Measurements from ENCODE around the gene ZNF32.

ZNF32 gene, protein sequence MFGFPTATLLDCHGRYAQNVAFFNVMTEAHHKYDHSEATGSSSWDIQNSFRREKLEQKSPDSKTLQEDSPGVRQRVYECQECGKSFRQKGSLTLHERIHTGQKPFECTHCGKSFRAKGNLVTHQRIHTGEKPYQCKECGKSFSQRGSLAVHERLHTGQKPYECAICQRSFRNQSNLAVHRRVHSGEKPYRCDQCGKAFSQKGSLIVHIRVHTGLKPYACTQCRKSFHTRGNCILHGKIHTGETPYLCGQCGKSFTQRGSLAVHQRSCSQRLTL

DNA sequence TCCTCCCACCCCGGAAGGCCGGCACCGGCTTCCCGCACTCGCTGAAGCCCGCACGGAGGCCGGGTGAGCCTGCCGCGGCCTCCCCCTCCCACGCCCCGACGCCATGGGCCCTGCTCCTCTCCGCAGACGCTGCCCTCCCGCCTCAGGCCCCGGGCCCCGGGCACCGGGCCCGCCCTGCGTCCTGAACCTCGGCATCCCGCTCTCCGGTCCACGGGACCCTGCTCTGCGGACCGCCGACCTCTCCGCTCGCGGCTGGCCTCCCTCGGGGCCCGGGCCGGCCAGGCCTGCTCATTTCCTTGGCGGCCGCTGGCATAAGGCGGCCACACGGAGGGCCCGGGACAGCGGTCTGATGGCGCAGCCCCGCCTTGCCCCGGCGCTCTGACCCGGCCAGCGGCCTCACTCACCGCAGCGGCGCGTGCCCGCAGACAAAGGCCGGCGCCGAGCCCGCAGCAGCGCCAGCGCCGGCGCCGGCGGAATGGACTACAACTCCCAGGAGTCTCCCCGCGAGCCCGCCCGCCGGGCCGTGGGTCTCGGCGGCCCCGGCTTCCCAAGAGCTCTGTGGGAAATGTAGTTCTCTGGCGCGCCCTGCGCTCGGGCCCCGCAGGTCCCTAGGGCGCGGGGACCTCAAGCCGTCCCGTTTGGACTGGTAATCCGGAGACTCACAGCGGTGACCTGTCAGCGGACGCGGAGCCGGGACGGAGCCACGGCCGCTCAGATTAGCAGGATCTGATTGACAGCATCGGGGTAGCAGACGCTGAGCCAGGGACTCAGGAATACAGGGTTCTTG, at the start of gene ZNF32:
TSS of gene ZNF32 (minus strand) at position 484 of the 787 bp plus-strand sequence. CDS start 2,748 bp downstream, outside the sequence.
- peak; percentile 95 for DNase-seq (ENCODE audit: low read depth, low spot score)

DNA sequence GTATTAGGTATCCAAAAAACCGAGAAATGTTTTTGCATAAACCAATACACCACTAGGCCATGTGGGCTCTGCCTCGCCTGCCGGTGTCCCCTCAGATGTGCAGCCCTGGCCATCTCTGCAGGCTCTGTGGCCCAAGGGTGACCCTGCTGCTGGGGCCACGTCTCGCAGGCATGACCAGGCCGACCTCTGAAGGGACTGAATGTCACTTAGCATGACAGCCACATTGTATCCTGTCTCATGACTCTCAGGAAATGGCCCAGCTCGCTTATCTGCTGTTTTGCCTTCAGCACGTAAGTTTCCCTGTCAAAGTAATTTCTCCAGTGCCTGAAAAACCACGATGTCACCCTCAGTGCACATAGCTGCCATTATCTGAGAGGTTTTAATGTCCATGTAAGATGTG, 49.5 kb upstream of the ZNF32 start:
- no peak for DNase-seq (ENCODE audit: low read depth, low spot score)

DNA sequence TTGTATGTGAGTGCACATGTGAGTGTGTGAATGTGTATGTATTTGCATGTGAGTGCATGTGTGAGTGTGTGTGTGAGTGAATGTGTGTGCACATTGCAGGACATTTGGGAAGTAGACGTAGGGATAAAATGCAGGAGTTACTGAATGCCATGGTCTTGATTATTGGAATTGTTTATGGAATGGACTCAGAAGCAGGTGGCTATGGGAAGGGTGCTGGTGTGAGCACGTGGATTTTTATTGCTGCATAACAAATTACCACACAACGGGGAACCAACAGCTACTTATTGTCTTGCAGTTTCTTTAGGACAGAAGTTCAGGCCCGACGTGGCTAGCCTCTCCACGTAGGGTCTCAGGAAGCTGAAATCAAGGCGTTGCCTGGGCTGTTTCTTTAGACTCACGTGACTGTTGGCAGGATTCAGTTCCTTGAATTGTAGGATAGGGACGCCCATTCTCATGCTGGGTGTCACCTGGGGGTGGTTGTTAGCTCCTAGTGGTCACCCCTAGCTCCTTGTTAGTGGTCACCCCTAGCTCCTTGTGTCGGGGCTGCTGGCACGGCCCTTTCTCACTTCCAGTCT, 48.3 kb upstream of the ZNF32 start:
- no peak for DNase-seq (ENCODE audit: low read depth, low spot score)

DNA sequence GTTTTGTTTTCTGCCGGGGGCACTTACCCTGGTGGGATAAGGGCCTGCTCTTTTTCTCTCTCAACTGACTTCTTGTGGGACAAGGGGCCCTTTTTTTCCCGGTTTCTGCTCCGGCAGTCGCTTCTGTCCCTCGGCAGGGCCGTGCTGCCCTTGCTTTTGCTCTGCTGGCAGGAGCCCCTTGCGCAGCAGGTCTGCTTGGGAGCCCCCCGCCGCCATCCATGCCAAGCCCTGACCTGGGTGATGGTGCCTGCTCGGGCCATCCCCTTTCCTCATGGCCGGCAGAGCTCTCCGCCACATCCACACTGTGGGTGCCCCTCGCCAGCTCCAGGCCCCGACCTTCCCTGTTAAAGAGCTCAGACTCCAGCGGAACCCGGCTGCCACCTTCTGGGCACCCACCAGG, 47.0 kb upstream of the ZNF32 start:
- DNase-seq (ENCODE audit: low read depth, low spot score), result no peak

DNA sequence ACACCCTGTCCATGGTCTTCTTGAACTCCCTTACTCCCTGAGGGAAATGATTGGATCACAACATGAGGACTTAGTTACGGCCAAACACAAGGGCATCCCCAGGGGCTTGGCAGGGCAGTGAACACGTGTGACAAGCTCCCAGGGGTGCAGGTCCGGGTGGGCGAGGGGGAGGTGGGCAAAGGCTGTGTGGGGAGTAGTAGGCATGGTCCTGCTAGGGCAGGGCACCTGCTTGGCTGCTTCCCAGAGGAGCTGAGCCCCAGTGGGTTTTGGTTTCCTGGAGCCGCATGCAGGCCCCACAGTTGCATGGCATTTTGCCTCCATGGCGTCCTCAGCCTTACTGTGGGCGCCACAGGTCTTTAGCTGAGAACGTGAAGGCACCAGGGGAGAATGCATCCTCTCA, 46.6 kb upstream of the ZNF32 start:
- no peak for DNase-seq (ENCODE audit: low read depth, low spot score)

DNA sequence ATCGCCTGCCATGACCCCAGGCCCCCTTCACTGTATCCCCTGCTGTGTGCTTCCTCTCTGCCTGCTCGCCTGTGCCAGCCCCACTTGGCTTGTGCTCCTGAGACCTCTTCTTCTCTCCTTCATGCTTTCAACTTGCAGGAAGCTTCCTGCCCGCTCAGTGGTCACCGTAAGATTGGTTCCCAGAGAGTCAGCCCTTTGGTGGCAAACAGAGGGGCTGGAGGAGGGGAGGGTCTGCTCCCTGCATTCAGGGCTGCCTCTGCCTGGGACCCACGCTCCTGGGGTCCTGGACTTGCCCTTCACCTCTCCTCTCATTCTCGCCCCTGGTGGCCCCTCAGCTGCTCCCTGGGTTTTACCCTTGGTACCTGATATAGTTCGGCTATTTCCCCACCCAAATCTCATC, 45.8 kb upstream of the ZNF32 start:
- DNase-seq (ENCODE audit: low read depth, low spot score), result no peak

DNA sequence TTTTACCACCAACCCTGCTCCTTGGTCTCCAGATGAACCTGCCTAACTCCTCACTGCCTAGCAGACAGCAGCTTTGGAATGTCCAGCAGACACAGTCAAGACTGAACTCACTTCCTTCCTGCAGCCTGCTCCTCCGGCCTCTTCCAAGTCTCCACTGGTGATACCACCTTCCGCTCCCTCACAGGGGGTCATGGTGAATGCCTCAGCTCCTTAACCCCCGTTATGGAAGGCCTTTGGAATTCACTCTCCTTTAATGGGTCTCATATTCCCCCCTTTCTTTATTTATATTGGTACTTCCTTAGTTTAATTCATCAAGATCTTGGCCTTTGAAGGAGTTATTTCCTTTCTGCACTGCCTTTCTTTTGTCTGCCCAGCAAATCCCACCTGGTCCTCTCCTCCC, 44.9 kb upstream of the ZNF32 start:
- DNase-seq (ENCODE audit: low read depth, low spot score), result no peak

DNA sequence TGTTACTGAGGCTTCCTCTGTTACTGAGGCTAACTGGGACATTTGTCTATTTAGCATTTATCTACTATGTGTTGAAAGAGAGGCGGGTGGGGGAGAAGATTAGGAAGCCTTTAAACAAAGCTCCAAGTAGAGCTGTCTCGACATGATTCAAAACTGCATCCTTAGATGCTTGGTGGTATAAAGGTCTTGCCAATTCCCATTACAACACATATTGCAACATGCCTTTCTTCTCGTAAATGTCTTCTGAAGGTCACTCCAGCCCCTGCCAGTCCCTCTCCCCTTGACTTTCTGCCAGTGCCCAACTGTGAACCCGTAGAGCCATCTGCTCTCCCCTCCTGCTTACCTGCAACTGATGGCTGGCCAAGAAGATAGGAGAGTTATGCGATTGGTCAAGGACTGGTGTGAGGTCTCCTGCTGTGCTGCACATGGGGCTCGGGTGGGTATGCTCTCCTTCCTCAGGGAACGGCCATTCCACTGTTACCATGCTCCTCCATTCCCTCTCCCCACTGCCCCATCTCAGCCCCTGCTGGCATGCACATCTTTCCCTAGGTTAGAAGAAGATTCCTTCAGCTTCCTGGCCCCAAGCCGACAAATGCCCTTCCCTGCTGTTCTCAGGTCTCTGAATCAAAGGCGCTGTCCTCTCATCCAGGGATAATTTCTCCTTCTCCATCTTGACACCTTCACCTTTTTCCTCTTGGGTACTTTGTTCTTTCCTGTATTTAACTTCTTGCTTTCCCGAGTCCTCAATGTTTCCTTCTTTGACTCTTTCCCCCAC, 43.6 kb upstream of the ZNF32 start:
- DNase-seq (ENCODE audit: low read depth, low spot score), result no peak

DNA sequence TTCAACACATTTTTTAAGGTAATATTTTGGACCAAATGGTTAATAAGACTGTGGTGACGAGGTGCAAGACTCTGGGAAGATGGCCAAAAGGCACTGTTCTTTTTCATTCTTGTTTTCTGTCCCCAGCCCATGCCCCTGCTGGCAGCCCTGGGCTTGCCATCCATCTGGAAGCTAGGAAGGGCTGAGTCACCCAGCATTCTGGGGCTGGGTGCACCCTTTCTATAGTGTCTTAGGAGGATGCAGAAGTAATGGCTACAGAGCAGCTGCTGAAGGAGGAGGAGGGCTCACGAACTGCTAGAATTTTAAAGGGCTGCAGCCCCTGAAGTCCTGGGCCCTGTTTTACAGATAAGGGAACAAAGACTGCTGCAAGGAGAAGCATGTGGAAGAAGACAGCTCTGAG, 42.8 kb upstream of the ZNF32 start:
- DNase-seq (ENCODE audit: low read depth, low spot score), result peak; percentile 46

DNA sequence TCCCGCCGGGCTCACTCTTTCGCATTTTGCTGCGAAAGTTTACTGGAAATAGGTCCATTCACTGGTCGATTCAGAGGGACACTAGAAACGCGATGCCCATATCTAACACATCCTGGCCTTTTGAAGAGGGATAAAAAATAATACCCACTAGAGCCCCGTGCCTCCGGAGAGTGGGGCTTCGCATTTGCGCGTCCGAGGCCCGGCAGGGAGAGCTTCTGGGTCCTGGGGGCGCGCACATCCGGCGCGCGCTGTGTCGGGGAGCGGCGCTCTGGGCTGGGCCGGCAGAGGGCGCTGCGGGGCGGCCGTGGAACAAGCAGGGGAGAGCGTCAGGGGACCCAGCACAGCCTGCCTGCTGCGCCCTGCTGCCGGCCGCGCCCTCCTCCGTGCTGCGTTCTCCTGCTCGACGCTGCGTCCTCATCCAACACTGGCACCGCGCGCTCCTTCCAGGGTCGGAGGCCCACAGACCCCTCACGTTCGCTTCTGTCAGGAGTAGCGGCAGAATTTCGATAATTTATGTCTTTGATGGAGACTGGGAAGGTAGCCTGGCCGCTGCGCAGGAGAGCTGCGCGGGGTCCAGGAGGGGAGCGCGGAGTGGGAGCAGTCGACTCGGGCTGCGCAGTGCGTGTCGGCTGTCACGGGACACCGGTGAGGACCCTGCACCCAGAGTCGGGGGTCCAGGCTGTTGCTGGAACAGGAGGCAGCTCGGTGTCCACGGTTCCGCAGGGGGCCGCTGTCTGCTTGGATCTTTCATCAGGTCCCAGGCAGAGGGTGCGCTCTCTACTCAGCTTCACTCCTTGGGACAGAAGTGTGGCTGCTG, 41.5 kb upstream of the ZNF32 start:
- DNase-seq (ENCODE audit: low read depth, low spot score), result peak; percentile 94

DNA sequence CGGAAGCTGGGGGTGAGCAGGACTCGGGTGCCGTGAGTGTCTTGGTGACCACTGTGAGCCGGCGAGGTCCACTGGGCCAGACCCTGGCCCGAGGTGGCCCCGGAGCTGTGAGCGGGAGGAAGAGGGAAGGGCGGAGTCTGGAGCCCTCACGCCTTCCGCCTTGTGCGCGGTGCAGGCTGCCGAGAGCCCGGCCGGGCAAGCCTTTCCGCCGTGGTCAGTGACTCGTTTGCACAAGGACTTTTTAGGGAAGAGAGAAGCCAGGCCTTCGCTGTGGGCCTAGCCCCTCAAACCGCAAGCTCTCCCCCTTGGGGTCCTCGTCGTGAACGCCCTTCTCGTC, 40.9 kb upstream of the ZNF32 start:
- peak; percentile 70 for DNase-seq (ENCODE audit: low read depth, low spot score)

DNA sequence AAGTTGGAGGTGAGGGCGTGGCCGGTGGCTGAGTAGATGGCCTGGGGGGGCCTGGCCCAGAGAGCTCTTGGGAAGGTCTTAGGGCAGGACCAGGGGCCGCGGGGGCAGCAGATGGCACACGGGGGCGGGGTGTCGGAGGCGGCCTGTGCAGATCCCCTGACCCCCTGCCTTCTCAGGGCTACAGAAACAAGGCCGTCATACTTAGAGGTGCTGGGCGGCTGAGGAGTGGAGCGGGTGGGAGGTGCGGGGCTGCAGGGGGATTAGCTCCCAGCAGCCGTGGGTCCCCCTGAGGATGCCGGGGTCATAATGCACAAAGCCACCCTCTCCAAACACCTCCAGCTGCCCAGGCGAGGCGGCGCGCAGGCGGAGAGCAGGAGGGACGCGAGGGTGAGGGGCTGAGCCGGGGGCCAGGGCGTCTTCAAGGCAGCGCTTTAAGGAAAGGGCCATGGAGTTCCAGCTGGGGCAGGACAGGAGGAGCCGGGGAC, 40.4 kb upstream of the ZNF32 start:
- DNase-seq (ENCODE audit: low read depth, low spot score), result no peak

DNA sequence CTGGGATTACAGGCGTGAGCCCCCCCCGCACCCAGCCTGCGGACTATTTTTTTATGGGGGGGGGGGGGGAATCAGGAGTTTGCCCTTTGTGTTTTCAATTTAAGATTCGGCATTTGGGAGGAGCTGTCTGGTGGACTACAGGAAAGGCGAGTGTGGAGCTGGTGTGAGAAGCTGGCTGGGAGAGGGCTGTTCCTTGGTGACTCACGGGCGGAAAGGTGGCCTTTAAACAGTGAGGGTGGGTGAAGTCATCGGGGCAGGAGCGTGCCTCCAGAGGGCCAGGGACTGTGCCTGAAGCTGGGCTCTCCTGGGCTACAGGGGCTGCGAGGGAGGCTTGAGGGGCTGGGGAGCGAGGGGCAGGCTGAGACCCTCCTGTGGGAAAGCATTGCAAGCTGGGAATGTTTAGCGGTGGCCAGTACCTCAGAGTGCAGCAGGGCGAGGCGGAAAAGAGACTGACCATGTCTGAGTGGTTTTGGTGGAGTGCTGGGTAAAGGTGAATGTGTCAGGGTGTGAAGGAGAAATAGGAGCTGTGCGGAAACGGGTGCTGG, 39.7 kb upstream of the ZNF32 start:
- DNase-seq (ENCODE audit: low read depth, low spot score), result no peak

DNA sequence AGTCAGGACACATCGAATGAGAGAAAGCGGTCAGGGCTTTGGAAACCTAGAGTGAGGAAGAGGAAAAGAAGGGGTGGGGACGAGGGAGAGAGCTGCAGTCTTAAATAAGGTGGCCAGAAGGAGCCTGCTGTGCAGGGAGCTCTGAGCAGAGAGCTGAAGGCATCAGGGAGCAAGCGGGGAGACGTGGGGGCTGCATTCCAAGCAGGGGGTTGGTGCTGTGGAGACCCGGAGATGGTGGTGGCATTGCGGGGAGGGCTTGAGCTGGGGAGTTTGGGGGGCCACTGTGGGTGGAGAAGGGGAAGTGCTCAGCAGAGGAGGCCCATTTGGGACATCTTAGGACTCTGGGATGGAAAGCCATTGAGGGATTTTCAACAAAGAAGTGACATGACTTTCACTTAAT, 38.7 kb upstream of the ZNF32 start:
- DNase-seq (ENCODE audit: low read depth, low spot score), result no peak

DNA sequence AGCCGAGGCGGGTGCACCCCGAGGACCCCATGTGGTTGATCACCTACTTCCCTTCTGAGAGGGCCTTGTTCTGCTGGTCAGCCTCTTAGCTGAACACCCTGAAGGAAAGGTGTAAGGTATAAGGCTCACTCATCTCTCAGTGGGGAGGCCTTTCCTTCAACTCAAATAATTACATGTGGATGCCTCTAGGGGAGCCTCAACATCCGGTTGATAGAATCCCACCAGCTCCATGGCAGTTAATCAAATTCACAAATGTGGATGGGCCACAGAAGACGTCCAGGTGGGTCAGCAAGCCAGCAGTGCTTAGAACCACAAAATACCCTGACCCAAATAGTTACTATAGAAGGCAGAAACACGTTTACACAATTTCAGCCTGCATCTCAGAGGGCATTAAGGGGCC, 37.7 kb upstream of the ZNF32 start:
- no peak for DNase-seq (ENCODE audit: low read depth, low spot score)

DNA sequence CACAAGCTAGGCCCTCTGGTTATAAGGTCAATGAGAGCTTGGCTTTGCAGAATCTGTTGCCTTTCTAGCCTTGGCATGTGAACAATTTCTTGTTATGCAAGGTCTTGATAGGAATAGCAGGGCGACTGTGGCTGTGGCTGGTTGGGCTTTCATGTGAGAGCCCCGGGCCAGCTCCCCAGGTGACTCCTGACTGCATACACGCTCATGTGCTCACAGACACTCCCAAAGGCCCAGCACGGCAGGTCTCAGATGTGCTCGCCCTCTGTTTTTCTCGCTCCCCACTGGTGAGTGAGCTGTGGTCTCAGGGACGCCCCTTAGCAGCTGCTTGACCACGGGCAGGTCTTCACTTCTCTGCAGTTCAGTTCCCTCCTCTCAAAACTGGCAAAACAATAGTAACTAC, 37.1 kb upstream of the ZNF32 start:
- no peak for DNase-seq (ENCODE audit: low read depth, low spot score)

DNA sequence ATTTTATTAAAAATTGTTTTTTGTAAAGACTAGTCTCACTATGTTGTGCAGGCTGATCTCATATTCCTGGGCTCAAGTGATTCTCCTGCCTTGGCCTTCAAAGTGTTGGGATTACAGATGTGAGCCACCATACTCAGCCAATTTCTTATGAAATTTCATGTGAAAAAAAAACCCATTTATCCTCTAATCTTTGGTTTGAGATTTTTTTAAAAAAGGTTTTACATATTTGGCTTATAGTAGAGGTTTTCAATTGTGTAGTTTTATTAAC, 35.5 kb upstream of the ZNF32 start:
- DNase-seq (ENCODE audit: low read depth, low spot score), result no peak

DNA sequence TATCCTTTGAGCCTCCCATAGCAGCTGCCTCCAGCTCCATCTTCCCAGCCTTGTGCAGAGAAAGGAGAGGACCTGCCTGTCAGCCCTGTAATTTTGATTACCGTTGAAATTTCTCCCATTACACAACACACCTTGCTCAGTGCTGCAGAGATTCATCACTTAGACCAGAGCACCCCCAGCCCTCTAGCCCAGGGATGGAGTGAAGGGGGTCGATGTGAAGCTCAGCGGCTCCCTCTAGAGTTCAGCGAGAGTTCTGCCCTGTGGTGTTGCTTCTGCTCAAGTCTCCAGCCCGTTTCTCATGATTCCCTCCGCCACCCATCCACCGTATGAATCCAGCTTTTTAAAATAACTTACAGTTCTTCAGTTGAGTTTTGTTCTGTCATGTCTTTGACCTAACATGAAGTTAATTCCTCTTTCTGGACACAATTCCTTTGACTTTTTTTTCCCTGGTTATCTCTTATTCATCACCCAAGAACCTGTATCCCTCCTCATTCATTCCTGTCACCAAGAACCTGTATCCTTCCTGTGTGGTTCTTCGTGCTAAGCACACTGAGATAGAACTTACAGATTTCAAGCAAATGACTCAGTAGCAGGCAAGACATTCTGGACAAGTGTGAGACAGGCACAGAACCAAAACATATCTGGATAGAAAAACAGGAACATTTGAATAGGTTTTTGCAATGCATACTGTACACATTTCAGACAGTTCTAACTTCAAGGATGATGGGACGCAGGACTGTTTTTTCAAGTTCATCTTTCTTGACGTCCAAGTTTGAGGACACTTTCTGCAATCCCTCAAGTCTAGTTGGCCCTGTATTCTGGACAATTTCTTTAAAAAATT, 35.0 kb upstream of the ZNF32 start:
- DNase-seq (ENCODE audit: low read depth, low spot score), result no peak

DNA sequence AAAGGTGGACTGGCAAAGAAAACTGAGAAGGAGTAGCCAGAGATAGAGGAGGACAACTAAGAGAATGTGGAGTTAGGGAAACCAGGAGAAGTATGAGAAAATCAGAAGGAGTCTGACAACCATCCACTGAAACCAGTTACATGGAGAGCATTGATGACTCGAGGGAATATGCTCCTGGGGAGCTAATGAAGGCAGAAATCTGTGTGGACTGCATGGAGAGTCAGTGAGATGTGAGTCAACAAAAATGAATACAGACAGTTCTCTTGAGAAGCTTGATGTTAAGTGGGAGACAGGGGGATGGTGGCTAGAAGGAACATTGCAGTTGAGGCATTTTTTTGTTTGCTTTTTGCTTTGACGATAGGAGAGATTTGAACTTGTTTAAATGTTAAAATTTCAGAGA, 34.3 kb upstream of the ZNF32 start:
- DNase-seq (ENCODE audit: low read depth, low spot score), result no peak

DNA sequence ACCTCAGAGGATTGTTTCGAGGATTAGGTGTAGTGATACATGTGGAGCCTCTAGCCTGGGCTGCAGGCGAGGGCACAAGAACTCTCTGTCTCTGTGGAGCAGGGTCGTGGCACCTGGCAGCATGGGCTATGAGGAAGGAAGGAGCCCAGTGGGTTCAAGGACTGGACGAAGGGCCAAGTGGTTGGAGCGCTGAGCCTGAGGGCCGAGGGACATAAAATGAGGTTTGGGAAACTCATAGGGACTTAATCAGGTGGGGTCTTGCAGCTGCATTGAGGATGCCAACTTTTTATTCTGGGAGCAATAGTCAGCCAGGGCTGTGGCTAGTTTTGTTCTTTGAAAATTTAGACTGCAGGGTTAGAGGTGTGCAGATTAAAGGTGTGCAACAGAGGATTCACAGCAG, 33.0 kb upstream of the ZNF32 start:
- DNase-seq (ENCODE audit: low read depth, low spot score), result no peak
